NCI-H82 treated with DMSO at 0.1 percent for 48 hours (cell line): Measurements from ENCODE around the gene GRK4.

Source experiments
- DNase-seq: peaks from one replicate; lab custom pipeline; 2025; ENCODE audit not compliant: unreplicated experiment; lab: John Stamatoyannopoulos, UW

The GRK4 gene

GRCh38 chr4:3010998-3011397 is 47.6 kb downstream of the GRK4 start:
- no peak for DNase-seq

DNA sequence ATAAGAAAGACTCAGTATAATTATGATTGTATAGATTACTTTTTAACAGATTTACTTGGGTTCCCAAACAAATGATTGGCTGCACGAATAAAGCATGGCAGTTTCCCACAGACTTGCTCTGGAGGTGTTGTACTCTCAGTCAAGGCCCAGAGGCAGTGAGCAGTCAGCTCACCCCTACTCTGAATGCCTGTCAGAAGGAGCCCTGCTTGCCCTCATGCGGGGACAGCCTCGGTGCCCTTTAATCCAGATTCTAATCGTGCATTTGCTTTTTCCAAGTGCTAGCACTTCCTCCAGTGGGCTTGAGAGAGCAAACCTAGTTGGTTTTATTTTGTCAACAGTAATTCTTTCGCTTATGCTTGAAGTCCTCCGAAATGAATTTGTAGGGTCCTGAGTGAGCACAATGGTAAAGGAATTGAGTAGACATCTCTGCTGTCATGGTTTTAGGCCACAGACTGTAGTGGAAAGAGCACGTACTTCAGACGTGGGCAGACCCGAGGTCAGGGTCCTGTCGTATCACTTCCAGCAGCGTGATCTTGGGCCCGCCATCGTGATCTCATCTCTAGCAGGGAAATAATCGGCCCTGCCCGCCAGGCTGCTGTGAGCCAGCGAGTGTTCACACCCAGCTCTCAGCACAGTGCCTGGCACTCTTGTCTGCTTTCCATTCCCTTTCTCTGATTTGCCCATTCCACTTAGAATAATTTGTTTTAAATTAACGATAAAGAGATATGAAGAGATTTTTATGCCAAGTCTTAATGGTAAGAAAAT is 48.3 kb downstream of the GRK4 start:
- no peak for DNase-seq

DNA sequence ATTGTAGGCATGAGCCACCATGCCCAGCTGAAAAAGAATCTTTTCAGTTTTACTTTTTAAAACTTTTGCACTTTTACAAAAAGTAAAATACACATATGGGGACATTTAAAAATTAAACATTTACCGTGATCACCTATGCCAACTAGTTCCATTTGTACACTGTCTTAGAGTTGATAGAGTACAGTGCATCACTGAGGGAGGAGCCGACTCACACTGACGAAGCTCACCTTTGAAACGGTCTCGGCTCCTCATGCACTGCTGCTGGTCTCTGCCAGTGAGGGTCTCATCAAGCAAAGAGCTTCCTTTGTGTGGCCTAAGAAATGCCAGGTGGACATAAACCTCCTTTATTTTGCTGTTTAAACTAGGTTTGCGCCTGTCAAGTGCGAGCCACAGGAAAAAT is 50.0 kb downstream of the GRK4 start:
- DNase-seq: no peak

- no peak for DNase-seq
Measured at GRCh38 chr4:3013839-3014350, 50.5 kb downstream of the GRK4 start.

DNA sequence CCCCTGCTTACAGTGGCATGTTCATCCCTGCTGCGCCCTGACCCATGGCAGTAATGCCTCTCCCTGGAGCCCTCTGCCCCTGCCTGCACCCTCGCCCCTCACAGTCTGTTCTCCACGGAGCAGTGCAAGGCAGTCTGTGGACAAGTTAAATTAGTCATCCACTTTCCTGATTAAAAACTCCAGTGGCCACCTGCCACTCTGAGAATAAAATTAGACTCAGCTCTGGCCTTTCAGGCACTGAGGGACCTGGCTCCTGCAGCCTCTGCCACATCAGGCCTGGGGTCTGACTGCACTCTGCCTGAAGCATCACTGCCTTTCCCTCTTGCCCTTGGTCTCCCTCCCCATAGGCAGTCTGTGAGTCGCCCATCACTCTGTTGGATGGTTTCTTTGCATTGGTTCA is 53.6 kb downstream of the GRK4 start:
- DNase-seq: no peak

DNA sequence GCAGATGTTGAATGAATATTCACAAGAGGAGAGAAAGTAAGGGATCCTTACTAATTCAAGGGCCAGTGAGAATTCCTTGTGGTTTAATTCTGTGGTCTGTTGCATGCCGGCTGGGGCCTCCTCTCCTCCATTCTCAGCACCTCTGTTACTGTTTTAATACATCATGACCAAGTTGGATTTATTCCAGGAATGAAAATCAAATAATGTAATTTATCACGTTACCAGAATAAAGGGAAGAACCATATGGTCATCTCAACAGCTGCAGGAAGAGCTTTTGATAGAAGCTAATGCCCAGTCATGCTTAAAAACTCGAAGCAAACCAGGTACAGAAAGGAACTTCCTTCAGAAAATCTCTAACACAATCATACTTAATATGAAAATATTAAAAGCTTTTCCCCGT is 54.1 kb downstream of the GRK4 start:
- no peak for DNase-seq

DNA sequence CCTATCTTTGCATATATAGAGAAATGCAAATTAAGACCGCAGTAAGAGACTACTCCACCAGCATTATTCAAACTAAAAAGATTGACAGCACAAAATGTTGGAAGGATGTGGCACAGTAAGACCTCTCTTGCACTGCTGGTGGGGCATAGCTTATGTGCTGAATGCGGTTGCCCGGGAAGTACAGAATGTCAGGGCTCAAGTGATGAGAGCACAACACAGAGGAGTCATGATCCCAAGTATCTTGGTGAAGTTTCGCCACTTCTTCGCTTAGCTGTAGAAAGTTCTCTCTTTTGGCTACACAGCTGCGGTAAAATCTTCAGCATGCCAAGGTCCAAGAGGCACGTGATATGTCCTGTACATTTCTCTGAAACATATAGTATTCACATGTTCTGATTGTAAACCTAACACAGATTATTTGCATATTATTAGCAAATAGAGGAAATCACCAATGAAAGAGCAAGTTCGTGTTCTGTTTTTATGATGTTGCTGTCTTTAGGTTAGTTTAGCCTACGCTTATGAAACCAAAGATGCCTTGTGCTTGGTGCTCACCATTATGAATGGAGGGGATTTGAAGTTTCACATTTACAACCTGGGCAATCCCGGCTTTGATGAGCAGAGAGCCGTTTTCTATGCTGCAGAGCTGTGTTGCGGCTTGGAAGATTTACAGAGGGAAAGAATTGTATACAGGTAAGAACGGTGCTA is 55.9 kb downstream of the GRK4 start:
- no peak for DNase-seq

DNA sequence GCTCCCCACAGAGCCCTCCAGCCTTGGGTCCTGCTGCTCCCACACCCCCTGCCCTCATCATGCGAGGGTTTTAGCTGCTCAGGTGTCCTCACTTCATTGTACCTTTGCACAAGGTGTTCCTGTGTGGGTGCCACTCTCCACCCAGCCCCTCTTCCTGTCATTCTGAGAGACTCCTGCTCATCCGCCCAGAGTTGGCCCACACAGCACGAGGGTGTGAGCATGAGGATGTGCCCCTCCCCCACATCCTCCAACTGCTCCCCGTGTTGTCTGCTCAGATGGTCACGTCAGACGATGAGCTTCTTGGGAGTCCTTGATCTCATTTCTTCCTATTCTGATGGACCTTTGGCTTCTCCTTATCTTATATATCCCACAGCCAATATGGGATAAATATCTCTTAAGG is 57.8 kb downstream of the GRK4 start:
- no peak for DNase-seq

GRCh38 chr4:3021627-3022026 is 58.3 kb downstream of the GRK4 start:
- DNase-seq: no peak

- no peak for DNase-seq
Measured at GRCh38 chr4:3022112-3022511, 58.7 kb downstream of the GRK4 start.

DNA sequence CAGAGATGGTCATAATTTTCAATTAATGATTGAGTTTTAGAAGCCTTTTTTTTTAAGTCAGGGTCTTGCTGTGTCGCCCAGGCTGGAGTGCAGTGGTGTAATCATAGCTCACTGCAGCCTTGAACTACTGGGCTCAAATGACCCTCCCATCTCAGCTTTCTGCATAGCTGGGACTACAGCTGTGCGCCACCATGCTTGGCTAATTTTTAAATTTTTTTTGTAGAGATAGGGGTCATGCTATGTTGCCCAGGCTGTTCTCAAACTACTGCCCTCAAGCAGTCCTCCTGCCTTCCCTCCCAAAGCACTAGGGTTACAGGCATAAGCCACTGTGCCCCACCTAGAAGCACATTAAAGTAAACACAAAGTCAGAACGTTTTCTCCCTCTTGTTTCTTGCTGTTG is 59.3 kb downstream of the GRK4 start:
- no peak for DNase-seq

GRCh38 chr4:3025881-3026280 is 62.5 kb downstream of the GRK4 start:
- DNase-seq: no peak

GRCh38 chr4:3026540-3026939 is 63.2 kb downstream of the GRK4 start:
- no peak for DNase-seq

GRCh38 chr4:3029464-3029863 is 66.1 kb downstream of the GRK4 start:
- DNase-seq: no peak

- no peak for DNase-seq
Measured at GRCh38 chr4:3030566-3031356, 67.4 kb downstream of the GRK4 start.

- no peak for DNase-seq
Measured at GRCh38 chr4:3031357-3032082, 68.1 kb downstream of the GRK4 start.

- no peak for DNase-seq
Measured at GRCh38 chr4:3034231-3034630, 70.9 kb downstream of the GRK4 start.

- no peak for DNase-seq
Measured at GRCh38 chr4:3035249-3035648, 71.9 kb downstream of the GRK4 start.

DNA sequence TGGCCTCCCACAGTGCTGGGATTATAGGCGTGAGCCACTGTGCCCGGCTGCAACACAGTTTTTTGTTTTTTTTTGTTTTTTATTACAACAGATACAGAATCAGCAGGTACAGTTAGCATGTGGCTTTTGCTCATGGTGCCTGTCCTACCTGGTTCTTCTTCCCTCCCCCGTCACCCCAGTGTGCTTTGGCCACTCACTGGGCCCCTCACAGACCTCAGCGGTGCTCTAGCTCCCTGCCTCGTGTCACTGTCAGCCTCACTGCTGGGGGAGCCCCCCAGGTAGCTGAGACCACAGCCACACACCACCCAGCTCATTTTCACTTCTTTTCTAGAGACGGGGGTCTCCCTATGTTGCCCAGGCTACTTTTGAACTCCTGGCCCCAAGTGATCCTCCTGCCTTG is 72.3 kb downstream of the GRK4 start:
- no peak for DNase-seq

GRCh38 chr4:3036131-3036952 is 73.0 kb downstream of the GRK4 start:
- DNase-seq: no peak
